Measurements from ENCODE around the gene VANGL2.
"Not testable (repeated sequence)": the region's sequence is repeated elsewhere in the genome, so short reads cannot be mapped to it uniquely, and the experiment has no call there.

The VANGL2 gene

GRCh38 chr1:160375788-160376524 lies 24.4 kb upstream of the VANGL2 start:
- no peaks in the 10 kb centered on the region for H3K9me3 ChIP-seq
- peaks cover 17% of the 10 kb centered on the region for H3K27me3 ChIP-seq
- no peaks in the 10 kb centered on the region for H3K36me3 ChIP-seq
- peak overlapping the region; percentile 9 to 18 for H3K4me3 ChIP-seq (ENCODE audit: low read depth in 1 of 2, low read length in 1 of 2)
- no peak for TF ChIP-seq CTCF (IDR thresholded peaks at IDR 0.05)
- peak overlapping the region; percentile 60 for H3K27ac ChIP-seq
- H3K4me1 ChIP-seq (ENCODE audit: control insufficient read depth in 1 of 2, insufficient read depth in 1 of 2, low read depth in 1 of 2, low read length in 1 of 2): peaks cover 14 to 19% of the 10 kb centered on the region in 2 experiments

- H3K27me3 ChIP-seq: peaks cover 17% of the 10 kb centered on the region
- no peak overlapping the region for H3K27ac ChIP-seq
- H3K4me3 ChIP-seq (ENCODE audit: low read depth in 1 of 2, low read length in 1 of 2): no peak overlapping the region
- H3K4me1 ChIP-seq (ENCODE audit: control insufficient read depth in 1 of 2, insufficient read depth in 1 of 2, low read depth in 1 of 2, low read length in 1 of 2): peaks cover 14 to 19% of the 10 kb centered on the region in 2 experiments
- no peaks in the 10 kb centered on the region for H3K36me3 ChIP-seq
- peak; percentile 36 for TF ChIP-seq CTCF (IDR thresholded peaks at IDR 0.05)
- no peaks in the 10 kb centered on the region for H3K9me3 ChIP-seq
Observed at GRCh38 chr1:160376525-160377131, 23.7 kb upstream of the VANGL2 start.

GRCh38 chr1:160377585-160378206 lies 22.7 kb upstream of the VANGL2 start:
- Histone ChIP-seq H3K4me3 (ENCODE audit: low read depth in 1 of 2, low read length in 1 of 2) (no peak overlapping the region), H3K27me3 (peaks cover 17% of the 10 kb centered on the region), H3K4me1 (ENCODE audit: control insufficient read depth in 1 of 2, insufficient read depth in 1 of 2, low read depth in 1 of 2, low read length in 1 of 2) (peaks cover 14 to 19% of the 10 kb centered on the region in 2 experiments), H3K9me3 (no peaks in the 10 kb centered on the region), H3K36me3 (no peaks in the 10 kb centered on the region), H3K27ac (no peak overlapping the region)
- TF ChIP-seq CTCF (IDR thresholded peaks at IDR 0.05): no peak

- H3K36me3 ChIP-seq; H3K4me1 ChIP-seq (ENCODE audit: control insufficient read depth in 1 of 2, insufficient read depth in 1 of 2, low read depth in 1 of 2, low read length in 1 of 2): not testable (repeated sequence)
Observed at GRCh38 chr1:160384812-160385211, 15.6 kb upstream of the VANGL2 start.

GRCh38 chr1:160388406-160388805 lies 12.0 kb upstream of the VANGL2 start:
- peaks cover 20% of the 10 kb centered on the region for H3K27me3 ChIP-seq
- not testable (repeated sequence) for H3K9me3 ChIP-seq; H3K4me3 ChIP-seq (ENCODE audit: low read depth in 1 of 2, low read length in 1 of 2); H3K4me1 ChIP-seq (ENCODE audit: control insufficient read depth in 1 of 2, insufficient read depth in 1 of 2, low read depth in 1 of 2, low read length in 1 of 2); H3K27ac ChIP-seq; H3K36me3 ChIP-seq

More at GRCh38 chr1:160384812-160385211, 15.6 kb upstream of the VANGL2 start:
- H3K27me3 ChIP-seq; H3K27ac ChIP-seq; H3K4me3 ChIP-seq (ENCODE audit: low read depth in 1 of 2, low read length in 1 of 2); H3K9me3 ChIP-seq: not testable (repeated sequence)

- Histone ChIP-seq H3K4me3 (ENCODE audit: low read depth in 1 of 2, low read length in 1 of 2) (no peak overlapping the region), H3K27me3 (peaks cover 48% of the 10 kb centered on the region), H3K9me3 (no peaks in the 10 kb centered on the region), H3K36me3 (no peaks in the 10 kb centered on the region), H3K27ac (no peak overlapping the region), H3K4me1 (ENCODE audit: control insufficient read depth in 1 of 2, insufficient read depth in 1 of 2, low read depth in 1 of 2, low read length in 1 of 2) (no peaks in the 10 kb centered on the region)
- no peak for TF ChIP-seq CTCF (IDR thresholded peaks at IDR 0.05)
Observed at GRCh38 chr1:160394673-160395072, 5.7 kb upstream of the VANGL2 start.

All from neutrophil (primary cell).